ENCODE results near the gene GBA3.

DNA sequence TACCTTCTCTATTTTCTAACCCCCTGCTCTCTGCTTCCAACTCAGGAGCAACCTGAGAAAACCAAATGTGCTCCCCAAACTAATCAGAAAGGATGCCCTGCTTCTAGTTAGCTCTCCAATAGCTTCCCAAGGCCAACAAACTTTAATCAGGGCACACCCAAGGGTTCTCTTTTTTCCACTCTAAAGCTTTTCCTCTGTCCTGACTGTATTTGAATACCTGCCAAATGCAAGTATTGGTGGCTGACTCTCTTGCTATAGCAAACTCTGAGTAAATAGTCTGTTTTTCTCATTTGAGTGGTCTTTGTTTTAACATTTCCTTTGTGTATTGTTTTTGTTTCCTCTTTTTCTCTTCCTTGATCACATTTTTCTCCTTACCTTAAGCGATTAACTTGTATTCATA lies 52.5 kb downstream of the GBA3 start:
- TF ChIP-seq, protein P1, sequence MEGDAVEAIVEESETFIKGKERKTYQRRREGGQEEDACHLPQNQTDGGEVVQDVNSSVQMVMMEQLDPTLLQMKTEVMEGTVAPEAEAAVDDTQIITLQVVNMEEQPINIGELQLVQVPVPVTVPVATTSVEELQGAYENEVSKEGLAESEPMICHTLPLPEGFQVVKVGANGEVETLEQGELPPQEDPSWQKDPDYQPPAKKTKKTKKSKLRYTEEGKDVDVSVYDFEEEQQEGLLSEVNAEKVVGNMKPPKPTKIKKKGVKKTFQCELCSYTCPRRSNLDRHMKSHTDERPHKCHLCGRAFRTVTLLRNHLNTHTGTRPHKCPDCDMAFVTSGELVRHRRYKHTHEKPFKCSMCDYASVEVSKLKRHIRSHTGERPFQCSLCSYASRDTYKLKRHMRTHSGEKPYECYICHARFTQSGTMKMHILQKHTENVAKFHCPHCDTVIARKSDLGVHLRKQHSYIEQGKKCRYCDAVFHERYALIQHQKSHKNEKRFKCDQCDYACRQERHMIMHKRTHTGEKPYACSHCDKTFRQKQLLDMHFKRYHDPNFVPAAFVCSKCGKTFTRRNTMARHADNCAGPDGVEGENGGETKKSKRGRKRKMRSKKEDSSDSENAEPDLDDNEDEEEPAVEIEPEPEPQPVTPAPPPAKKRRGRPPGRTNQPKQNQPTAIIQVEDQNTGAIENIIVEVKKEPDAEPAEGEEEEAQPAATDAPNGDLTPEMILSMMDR (IDR thresholded peaks at IDR 0.05; ENCODE audit: low read depth, low read length), result no peak
- TF ChIP-seq EZH2phosphoT487 (IDR thresholded peaks at IDR 0.05; ENCODE audit: low read depth), result no peak
